ENCODE results near the gene ZGLP1. TPM values are rescaled to one million over a fixed set of nuclear protein-coding genes. Genes with fewer than 3 reads are reported as not detected.
A peak's percentile ranks its signal among the peaks of the same experiment; 100 is the strongest.

Gene ZGLP1
- total RNA-seq (2021; ENCODE audit: unreplicated experiment): 5.0 TPM
- 1.7 and 2.6 TPM in 2 replicates for polyA plus RNA-seq (2012)
- percentile 40 among the genes with signal in this experiment for Bru-seq, nascent RNA
- percentile 65 among the genes with signal in this experiment for BruChase-seq, experiment 1, labeled RNA remaining after a 6-hour chase
- percentile 65 among the genes with signal in this experiment for BruChase-seq, experiment 2, labeled RNA remaining after a 2-hour chase
- long read RNA-seq, partial matches to known transcripts: 0 of 1 reads
- long read RNA-seq, other reads (novel, unspliced or antisense): 0 of 1 reads

DNA sequence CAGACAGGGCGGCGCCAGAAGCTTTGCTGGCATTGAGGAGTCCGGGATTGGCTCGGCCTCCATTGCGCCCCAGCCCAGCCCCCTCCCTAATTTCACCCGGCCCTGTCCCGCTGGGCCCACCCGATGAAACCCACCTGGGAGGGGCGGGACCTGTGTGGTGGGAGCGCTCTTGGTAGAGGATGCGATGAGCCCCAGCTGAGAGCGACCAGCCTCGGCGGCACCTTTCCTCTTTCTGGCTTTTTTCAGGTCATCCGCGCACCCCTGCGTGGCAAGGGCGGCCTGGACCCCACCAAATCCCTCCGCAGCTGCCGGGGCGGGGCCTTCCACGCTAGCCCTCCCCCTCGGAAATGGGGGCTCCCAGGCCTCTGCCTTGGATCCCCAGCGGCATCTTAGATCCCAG, at the start of gene ZGLP1:
TSS of gene ZGLP1 (minus strand) at position 393 of the 400 bp plus-strand sequence.
- Histone ChIP-seq H3K9ac (ENCODE audit: low read length) (no peak within 1 kb of the TSS), H3K36me3 (ENCODE audit: control insufficient read depth in 1 of 2, insufficient read depth in 2 of 2, low read length in 2 of 2) (no peaks in the 10 kb centered on the region), H3K27me3 (ENCODE audit: insufficient read depth, low read length) (no peaks in the 10 kb centered on the region), H2AFZ (ENCODE audit: low read depth, low read length, poor library complexity, severe bottlenecking) (no peak within 1 kb of the TSS), H3K9me3 (ENCODE audit: control insufficient read depth in 1 of 2, insufficient read depth in 1 of 2, low read depth in 1 of 2, low read length in 2 of 2) (no peaks in the 10 kb centered on the region), H3K27ac (ENCODE audit: low read depth, low read length) (no peak within 1 kb of the TSS), H3K4me3 (replicated peaks in 1 of 2; ENCODE audit: low read depth in 1 of 2, low read length in 2 of 2) (no peak within 1 kb of the TSS), H3K9me2 (ENCODE audit: insufficient read depth) (no peaks in the 10 kb centered on the region), H3K4me1 (ENCODE audit: control insufficient read depth in 1 of 2, insufficient read depth in 2 of 2, low read length in 2 of 2) (peaks cover 1 to 2% of the 10 kb centered on the region in 2 experiments; a peak in 3 of 4 replicates), H4K20me1 (ENCODE audit: insufficient read depth) (no peaks in the 10 kb centered on the region), H3K4me2 (ENCODE audit: low read length) (no peak within 1 kb of the TSS), H3K79me2 (ENCODE audit: insufficient read depth, low read length) (no peaks in the 10 kb centered on the region)
- ChIA-PET RAD21 (ENCODE audit: low non-redundant PET in 1 of 2, low total read pairs in 2 of 2, uncharacterized antibody in 2 of 2, unreplicated experiment in 2 of 2) (no interaction called here), CTCF (no interaction called here), POLR2A (no interaction called here)
- no TSS peak for BruUV-seq (replicated peaks)
- TF ChIP-seq ELF1 (IDR thresholded peaks at IDR 0.05; ENCODE audit: borderline replicate concordance, low read depth) (no peak), CTCF (IDR thresholded peaks at IDR 0.05 in 2 of 3, conservative IDR thresholded peaks at IDR 0.05 in 1 of 3; ENCODE audit: borderline replicate concordance in 1 of 3, insufficient read depth in 1 of 3, low read depth in 2 of 3, low read length in 2 of 3) (no peak), CEBPB (IDR thresholded peaks at IDR 0.05; ENCODE audit: low read depth) (no peak), SP1 (IDR thresholded peaks at IDR 0.05; ENCODE audit: low read depth) (no peak), MAX (IDR thresholded peaks at IDR 0.05) (no peak), CBX3 (IDR thresholded peaks at IDR 0.05; ENCODE audit: low read depth) (no peak), EZH2phosphoT487 (IDR thresholded peaks at IDR 0.05; ENCODE audit: borderline replicate concordance) (no peak), SIN3A (IDR thresholded peaks at IDR 0.05; ENCODE audit: low read depth) (no peak), ZNF274 (IDR thresholded peaks at IDR 0.05; ENCODE audit: low read depth, low read length) (no peak), RAD21 (IDR thresholded peaks at IDR 0.05; ENCODE audit: low read depth) (no peak), YY1 (IDR thresholded peaks at IDR 0.05; ENCODE audit: extremely low read depth, insufficient replicate concordance, low read depth, low read length) (no peak), REST (IDR thresholded peaks at IDR 0.05; ENCODE audit: low read depth) (no peak)
- ATAC-seq (no peak), DNase-seq (ENCODE audit: low read depth, low spot score) (no peak)
- intact Hi-C loops (cut with micrococcal nuclease): no loop called here

Measured in HCT116 (cell line).